ENCODE data around the gene DPYD. TPM values are rescaled to one million over a fixed set of nuclear protein-coding genes. Genes with fewer than 3 reads are reported as not detected.

DPYD gene
- total and polyA plus RNA-seq, 7 donors = 2.5 to 7.3 (median 5.1) TPM

DNA sequence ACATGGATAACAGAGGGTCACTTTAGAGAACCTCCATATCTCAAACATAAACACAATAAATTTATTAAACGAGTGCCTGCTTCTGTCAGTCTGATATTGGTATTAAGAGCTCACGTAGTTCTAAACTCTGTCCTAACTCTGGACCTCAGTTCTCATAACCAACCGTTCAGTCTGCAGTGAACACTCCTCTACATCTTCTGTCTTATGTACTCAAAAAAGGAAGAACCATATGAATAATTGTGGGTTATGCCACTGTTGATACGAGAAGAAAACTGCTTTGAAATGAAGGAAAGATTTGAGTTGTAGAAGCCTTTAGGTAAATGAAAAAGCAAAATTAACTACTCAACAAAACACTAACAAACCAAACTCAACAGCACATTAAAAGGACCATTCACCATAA, 53.7 kb downstream of the DPYD start:
- H3K27ac ChIP-seq = no peak overlapping the region
- ATAC-seq (no peak), DNase-seq (no peak)
- WGBS, 3 donors = 94 to 98% (median 96%) methylated on average over 4 of the region's 4 CpGs
- no peaks in the 10 kb centered on the region for H3K9me3 ChIP-seq
- H3K36me3 ChIP-seq (ENCODE audit: insufficient read depth in 1 of 2, low read depth in 1 of 2) = no peaks in the 10 kb centered on the region
- TF ChIP-seq, protein P1, sequence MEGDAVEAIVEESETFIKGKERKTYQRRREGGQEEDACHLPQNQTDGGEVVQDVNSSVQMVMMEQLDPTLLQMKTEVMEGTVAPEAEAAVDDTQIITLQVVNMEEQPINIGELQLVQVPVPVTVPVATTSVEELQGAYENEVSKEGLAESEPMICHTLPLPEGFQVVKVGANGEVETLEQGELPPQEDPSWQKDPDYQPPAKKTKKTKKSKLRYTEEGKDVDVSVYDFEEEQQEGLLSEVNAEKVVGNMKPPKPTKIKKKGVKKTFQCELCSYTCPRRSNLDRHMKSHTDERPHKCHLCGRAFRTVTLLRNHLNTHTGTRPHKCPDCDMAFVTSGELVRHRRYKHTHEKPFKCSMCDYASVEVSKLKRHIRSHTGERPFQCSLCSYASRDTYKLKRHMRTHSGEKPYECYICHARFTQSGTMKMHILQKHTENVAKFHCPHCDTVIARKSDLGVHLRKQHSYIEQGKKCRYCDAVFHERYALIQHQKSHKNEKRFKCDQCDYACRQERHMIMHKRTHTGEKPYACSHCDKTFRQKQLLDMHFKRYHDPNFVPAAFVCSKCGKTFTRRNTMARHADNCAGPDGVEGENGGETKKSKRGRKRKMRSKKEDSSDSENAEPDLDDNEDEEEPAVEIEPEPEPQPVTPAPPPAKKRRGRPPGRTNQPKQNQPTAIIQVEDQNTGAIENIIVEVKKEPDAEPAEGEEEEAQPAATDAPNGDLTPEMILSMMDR (IDR thresholded peaks at IDR 0.05) = no peak
- H3K4me3 ChIP-seq = no peak overlapping the region
- H3K4me1 ChIP-seq = peaks cover 11% of the 10 kb centered on the region
- intact Hi-C loops (cut with DNase I) = no loop called here
- H3K27me3 ChIP-seq (ENCODE audit: insufficient read depth in 3 of 3, low read length in 2 of 3) = no peaks in the 10 kb centered on the region

GRCh38 chr1:97864615-97865014, 56.2 kb downstream of the DPYD start:
- H3K36me3 ChIP-seq (ENCODE audit: insufficient read depth in 1 of 2, low read depth in 1 of 2) = no peaks in the 10 kb centered on the region
- DNase-seq = no peak
- peak in 1 of 4 donors; percentile 35 for ATAC-seq
- H3K4me3 ChIP-seq = peak overlapping the region; percentile 28
- WGBS, 3 donors = 22 to 28% (median 22%) methylated on average over 5 of the region's 5 CpGs
- no peaks in the 10 kb centered on the region for H3K9me3 ChIP-seq
- H3K27ac ChIP-seq = no peak overlapping the region
- H3K27me3 ChIP-seq (ENCODE audit: insufficient read depth in 3 of 3, low read length in 2 of 3) = no peaks in the 10 kb centered on the region
- intact Hi-C loops (cut with DNase I) = no loop called here
- H3K4me1 ChIP-seq = peaks cover 11% of the 10 kb centered on the region
- TF ChIP-seq, protein P1 (IDR thresholded peaks at IDR 0.05) = no peak

- WGBS, 3 donors = 98% methylated on average over 1 of the region's 1 CpG
- Histone ChIP-seq H3K4me3 (no peak overlapping the region), H3K27me3 (ENCODE audit: insufficient read depth in 3 of 3, low read length in 2 of 3) (no peaks in the 10 kb centered on the region), H3K9me3 (no peaks in the 10 kb centered on the region), H3K4me1 (peaks cover 8% of the 10 kb centered on the region), H3K36me3 (ENCODE audit: insufficient read depth in 1 of 2, low read depth in 1 of 2) (no peaks in the 10 kb centered on the region), H3K27ac (no peak overlapping the region)
- intact Hi-C loops (cut with DNase I) = no loop called here
- TF ChIP-seq, protein P1 (IDR thresholded peaks at IDR 0.05) = no peak
- DNase-seq = no peak
- no peak for ATAC-seq
These were observed 67.6 kb downstream of the DPYD start for GRCh38 chr1:97853221-97853620.

- Histone ChIP-seq H3K27me3 (ENCODE audit: insufficient read depth in 3 of 3, low read length in 2 of 3) (no peaks in the 10 kb centered on the region), H3K4me3 (no peak overlapping the region), H3K4me1 (peaks cover 8% of the 10 kb centered on the region), H3K27ac (no peak overlapping the region), H3K36me3 (ENCODE audit: insufficient read depth in 1 of 2, low read depth in 1 of 2) (no peaks in the 10 kb centered on the region), H3K9me3 (no peaks in the 10 kb centered on the region)
- ATAC-seq (peak in 3 of 4 donors; percentile 44 to 75 (median 65)), DNase-seq (no peak)
- WGBS, 3 donors = 38 to 58% (median 45%) methylated on average over 4 of the region's 4 CpGs
- intact Hi-C loops (cut with DNase I) = no loop called here
- TF ChIP-seq, protein P1 (IDR thresholded peaks at IDR 0.05) = no peak
These were observed 71.2 kb downstream of the DPYD start for GRCh38 chr1:97849345-97850340.

Measured in psoas muscle (tissue), 8 donors.